Nephron (organoid): Measurements from ENCODE around the gene SDK2.

ENCODE experiments used
- H3K27ac Mint-ChIP-seq, 3 experiments: 2 replicates each; pipeline ENCODE4 v1.8.0; 2020; ENCODE audit warnings: mixed read lengths in 3 of 3, mild to moderate bottlenecking in 2 of 3, moderate library complexity in 1 of 3
- H3K27me3 Mint-ChIP-seq: 2 replicates; pipeline ENCODE4 v1.8.0; 2021; ENCODE audit warnings: low read depth, mild to moderate bottlenecking, moderate library complexity, mixed read lengths
- H3K36me3 Mint-ChIP-seq: 2 replicates; pipeline ENCODE4 v1.8.0; 2020; ENCODE audit warnings: low read depth, mixed read lengths
- H3K4me1 Mint-ChIP-seq: 2 replicates; pipeline ENCODE4 v1.8.0; 2020; ENCODE audit warnings: mixed read lengths
- H3K4me3 Mint-ChIP-seq, 3 experiments: 2 replicates each; pipeline ENCODE4 v1.8.0; 2020; ENCODE audit warnings: mild to moderate bottlenecking in 3 of 3, mixed read lengths in 3 of 3, moderate library complexity in 2 of 3
- H3K9me3 Mint-ChIP-seq: 2 replicates; pipeline ENCODE4 v1.8.0; 2020; ENCODE audit warnings: mixed read lengths
- TF ChIP-seq, protein P1 (sequence below), 3 experiments: fragments of 200-600 bp; sonication (generic); IDR thresholded peaks; one replicate each; pipeline ENCODE4 v1.5.0; 2021; ENCODE audit warnings: antibody characterized with exemption in 3 of 3; ENCODE audit not compliant: unreplicated experiment in 3 of 3

Gene SDK2

DNA sequence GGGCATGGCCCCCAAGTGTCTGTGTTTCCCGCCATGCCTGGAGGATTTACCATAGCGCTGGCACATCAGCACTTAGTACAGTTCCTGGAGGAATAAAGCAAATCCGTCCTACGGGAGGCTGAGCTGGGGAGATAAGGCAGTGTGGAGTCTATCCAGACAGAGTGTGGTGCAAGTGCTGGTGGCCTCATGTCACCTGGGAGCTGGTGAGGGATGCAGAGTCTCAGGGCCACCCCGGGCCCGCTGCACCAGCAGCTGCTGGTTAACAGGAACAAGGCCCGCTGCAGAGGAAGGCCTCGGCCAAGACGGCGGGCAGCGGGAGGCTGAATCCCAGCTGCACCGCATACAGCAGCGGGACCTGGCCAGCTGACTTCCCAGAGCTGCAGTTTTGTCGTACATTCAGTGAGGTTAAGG lies 275.1 kb downstream of the SDK2 start:
- H3K4me1 Mint-ChIP-seq = peaks cover 33% of the 10 kb centered on the region
- peaks cover 12% of the 10 kb centered on the region for H3K27me3 Mint-ChIP-seq
- H3K27ac Mint-ChIP-seq = peak overlapping the region in 2 of 3 experiments; percentile 23 to 54
- no peaks in the 10 kb centered on the region for H3K9me3 Mint-ChIP-seq
- TF ChIP-seq, protein P1, sequence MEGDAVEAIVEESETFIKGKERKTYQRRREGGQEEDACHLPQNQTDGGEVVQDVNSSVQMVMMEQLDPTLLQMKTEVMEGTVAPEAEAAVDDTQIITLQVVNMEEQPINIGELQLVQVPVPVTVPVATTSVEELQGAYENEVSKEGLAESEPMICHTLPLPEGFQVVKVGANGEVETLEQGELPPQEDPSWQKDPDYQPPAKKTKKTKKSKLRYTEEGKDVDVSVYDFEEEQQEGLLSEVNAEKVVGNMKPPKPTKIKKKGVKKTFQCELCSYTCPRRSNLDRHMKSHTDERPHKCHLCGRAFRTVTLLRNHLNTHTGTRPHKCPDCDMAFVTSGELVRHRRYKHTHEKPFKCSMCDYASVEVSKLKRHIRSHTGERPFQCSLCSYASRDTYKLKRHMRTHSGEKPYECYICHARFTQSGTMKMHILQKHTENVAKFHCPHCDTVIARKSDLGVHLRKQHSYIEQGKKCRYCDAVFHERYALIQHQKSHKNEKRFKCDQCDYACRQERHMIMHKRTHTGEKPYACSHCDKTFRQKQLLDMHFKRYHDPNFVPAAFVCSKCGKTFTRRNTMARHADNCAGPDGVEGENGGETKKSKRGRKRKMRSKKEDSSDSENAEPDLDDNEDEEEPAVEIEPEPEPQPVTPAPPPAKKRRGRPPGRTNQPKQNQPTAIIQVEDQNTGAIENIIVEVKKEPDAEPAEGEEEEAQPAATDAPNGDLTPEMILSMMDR (IDR thresholded peaks at IDR 0.05; ENCODE audit: unreplicated experiment in 3 of 3) = no peak
- peaks cover 11% of the 10 kb centered on the region for H3K36me3 Mint-ChIP-seq
- H3K4me3 Mint-ChIP-seq = no peak overlapping the region

DNA sequence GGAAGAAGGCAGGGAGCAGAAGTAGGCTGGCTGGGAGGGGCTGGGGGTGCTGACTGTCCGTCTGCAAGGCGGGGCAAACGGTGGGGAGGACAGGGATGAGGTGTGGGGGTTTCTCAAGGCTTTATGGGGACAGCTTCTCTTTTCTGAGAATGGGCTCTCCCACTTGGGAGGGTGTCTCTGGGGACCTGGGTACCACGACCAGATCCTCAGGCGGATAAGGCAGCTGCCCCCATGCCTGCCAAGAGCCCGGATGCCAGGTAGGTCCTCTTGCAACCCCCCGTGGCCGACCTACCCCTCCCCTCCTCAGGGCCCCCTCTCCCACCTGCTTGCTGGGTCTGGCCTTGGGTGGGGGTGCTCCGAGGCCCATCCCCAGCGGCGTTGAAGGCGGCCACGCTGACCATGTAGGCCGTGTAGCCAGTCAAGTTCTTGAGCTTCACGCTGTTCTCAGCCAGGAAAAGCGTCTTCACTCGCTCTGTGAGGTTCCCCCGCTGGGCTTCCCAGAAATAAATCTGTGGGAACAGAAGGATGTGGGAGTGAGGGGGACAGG lies 276.1 kb downstream of the SDK2 start:
- Mint-ChIP-seq H3K36me3 (peaks cover 11% of the 10 kb centered on the region), H3K4me3 (no peak overlapping the region), H3K9me3 (no peaks in the 10 kb centered on the region), H3K27me3 (peaks cover 12% of the 10 kb centered on the region), H3K27ac (peak overlapping the region; percentile 13 to 81 (median 66)), H3K4me1 (peaks cover 33% of the 10 kb centered on the region)
- TF ChIP-seq, protein P1 (IDR thresholded peaks at IDR 0.05; ENCODE audit: unreplicated experiment in 3 of 3) = no peak

DNA sequence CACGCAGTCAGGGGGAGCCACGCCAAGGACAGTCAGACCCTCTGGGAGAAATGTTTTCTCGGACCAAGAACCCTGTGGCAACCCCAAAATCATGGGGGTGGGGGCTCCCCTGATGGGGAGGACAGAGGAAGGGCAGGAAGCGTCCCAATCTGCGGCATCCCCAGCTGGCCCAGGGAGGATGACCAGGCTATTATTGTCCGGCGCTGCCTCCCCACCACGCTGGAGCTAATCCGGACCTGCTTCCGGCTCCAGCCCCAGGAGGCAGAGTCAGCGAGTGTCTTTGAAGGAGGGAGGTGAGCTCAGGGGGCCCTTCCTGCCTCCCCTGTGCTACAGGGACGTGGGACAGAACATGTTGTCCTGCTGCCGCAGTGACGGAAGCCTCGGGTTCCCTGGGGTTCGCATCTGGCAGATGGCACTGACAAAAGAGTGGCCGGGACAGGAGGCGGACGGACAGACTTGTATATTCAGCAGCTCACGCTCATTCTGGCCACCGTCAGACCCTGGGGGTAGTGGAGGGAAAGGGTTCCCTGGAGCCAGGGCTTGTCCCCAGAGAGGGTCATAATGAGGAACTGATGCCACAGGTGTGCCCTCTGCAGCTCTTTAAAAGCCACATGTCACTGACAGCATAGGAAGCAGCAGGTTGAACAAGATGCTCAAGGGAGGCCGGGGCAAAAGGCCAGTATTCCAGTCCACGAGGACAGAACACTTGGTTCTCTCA lies 278.2 kb downstream of the SDK2 start:
- peaks cover 38% of the 10 kb centered on the region for H3K4me1 Mint-ChIP-seq
- H3K27me3 Mint-ChIP-seq = peaks cover 8% of the 10 kb centered on the region
- peak overlapping the region in 1 of 3 experiments; percentile 43 for H3K4me3 Mint-ChIP-seq
- H3K27ac Mint-ChIP-seq = peak overlapping the region; percentile 75 to 93 (median 75)
- H3K36me3 Mint-ChIP-seq = peaks cover 7% of the 10 kb centered on the region
- H3K9me3 Mint-ChIP-seq = no peaks in the 10 kb centered on the region
- TF ChIP-seq, protein P1 (IDR thresholded peaks at IDR 0.05; ENCODE audit: unreplicated experiment in 3 of 3) = no peak

DNA sequence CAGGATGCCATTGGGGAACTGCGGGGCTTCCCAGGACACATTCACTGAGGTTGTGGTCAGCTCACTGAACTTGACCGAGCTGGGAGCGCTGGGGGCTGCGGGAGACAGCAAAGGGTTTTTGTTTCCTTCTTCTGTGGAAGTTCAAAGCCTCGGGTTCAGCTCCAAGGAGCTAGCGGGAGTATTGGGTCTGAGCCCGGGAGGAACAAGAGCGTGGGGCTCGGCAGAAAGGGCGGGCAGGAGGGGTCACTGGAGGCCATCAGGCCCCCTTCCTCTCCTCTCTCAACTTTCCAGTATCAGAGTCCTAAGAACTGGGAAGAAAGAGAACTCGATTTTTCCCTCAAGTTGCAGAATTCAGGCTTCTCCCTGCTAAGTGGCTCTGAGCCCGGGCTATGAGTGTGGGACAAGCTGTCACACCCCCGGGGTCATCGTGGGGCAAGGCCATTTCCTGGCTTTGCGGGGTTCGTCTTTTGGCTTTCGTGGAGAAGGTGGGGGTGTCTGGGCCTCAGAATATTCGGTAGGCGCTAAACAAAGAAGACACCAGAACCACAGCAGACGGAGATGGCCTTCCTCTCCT lies 278.9 kb downstream of the SDK2 start:
- Mint-ChIP-seq H3K4me1 (peaks cover 42% of the 10 kb centered on the region), H3K36me3 (peaks cover 7% of the 10 kb centered on the region), H3K27me3 (peaks cover 8% of the 10 kb centered on the region), H3K9me3 (no peaks in the 10 kb centered on the region), H3K4me3 (peak overlapping the region in 2 of 3 experiments; percentile 15 to 43), H3K27ac (peak overlapping the region; percentile 75 to 93 (median 75))
- TF ChIP-seq, protein P1 (IDR thresholded peaks at IDR 0.05; ENCODE audit: unreplicated experiment in 3 of 3) = no peak

DNA sequence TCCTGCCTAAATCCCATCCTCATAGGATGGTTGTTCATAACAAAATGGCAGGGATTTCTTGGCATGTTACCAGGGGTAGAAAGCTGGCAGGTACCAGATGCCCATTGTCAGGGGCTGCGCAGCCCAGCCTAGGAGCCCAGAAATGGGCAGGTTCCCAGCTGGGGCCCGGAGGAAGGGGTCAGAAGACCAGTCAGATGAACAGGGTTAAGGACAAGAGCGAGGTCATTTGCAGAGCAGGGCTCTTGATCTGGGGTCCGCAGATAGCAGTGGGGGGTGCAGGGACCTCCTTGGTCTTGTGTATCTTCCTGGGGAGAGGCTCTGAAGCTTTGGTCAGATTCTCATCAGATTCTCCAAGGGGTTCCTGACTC lies 280.1 kb downstream of the SDK2 start:
- Mint-ChIP-seq H3K4me1 (peaks cover 44% of the 10 kb centered on the region), H3K27ac (peak overlapping the region; percentile 35 to 63 (median 37)), H3K4me3 (no peak overlapping the region), H3K27me3 (no peaks in the 10 kb centered on the region), H3K36me3 (peaks cover 7% of the 10 kb centered on the region), H3K9me3 (no peaks in the 10 kb centered on the region)
- TF ChIP-seq, protein P1 (IDR thresholded peaks at IDR 0.05; ENCODE audit: unreplicated experiment in 3 of 3) = no peak
